Mesendoderm (in vitro differentiated cells): Measurements from ENCODE around the gene LDLRAD4.

Experiments used
- DNase-seq: peaks from one replicate; pipeline ENCODE4 v3.0.0; 2013
- H2AK5ac ChIP-seq: 2 replicates; pipeline ENCODE4 v1.6.1; 2013; ENCODE audit warnings: low read length, inconsistent platforms
- H2BK120ac ChIP-seq: 2 replicates; pipeline ENCODE4 v1.6.1; 2013; ENCODE audit warnings: low read depth, mild to moderate bottlenecking, low read length, moderate library complexity, mixed read lengths
- H2BK15ac ChIP-seq: replicated peaks from 2 replicates; pipeline ENCODE4 v1.6.1; 2013; ENCODE audit warnings: low read depth, mild to moderate bottlenecking, moderate library complexity
- H2BK5ac ChIP-seq: 2 replicates; pipeline ENCODE4 v1.6.1; 2013; ENCODE audit warnings: low read length, inconsistent platforms
- H3K18ac ChIP-seq: 2 replicates; pipeline ENCODE4 v1.6.1; 2013; ENCODE audit warnings: mild to moderate bottlenecking, low read length, mixed read lengths
- H3K23ac ChIP-seq: one replicate; pipeline ENCODE4 v1.6.1; 2013; ENCODE audit warnings: low read length
- H3K27ac ChIP-seq: 2 replicates; pipeline ENCODE4 v1.5.1; 2013; ENCODE audit warnings: low read depth, mild to moderate bottlenecking, inconsistent platforms, low read length, moderate library complexity
- H3K27me3 ChIP-seq: 2 replicates; pipeline ENCODE4 v1.6.1; 2013; ENCODE audit warnings: low read length, control low read depth, mild to moderate bottlenecking, inconsistent platforms; ENCODE audit not compliant: insufficient read depth, poor library complexity
- H3K36me3 ChIP-seq: 2 replicates; pipeline ENCODE4 v1.6.1; 2013; ENCODE audit warnings: low read length, inconsistent platforms; ENCODE audit not compliant: control insufficient read depth, insufficient read depth
- H3K4ac ChIP-seq: one replicate; pipeline ENCODE4 v1.6.1; 2013; ENCODE audit warnings: low read depth, mild to moderate bottlenecking, low read length, moderate library complexity
- H3K4me1 ChIP-seq: 2 replicates; pipeline ENCODE4 v1.6.1; 2013; ENCODE audit warnings: low read depth, low read length, inconsistent platforms; ENCODE audit not compliant: control insufficient read depth
- H3K4me2 ChIP-seq: 2 replicates; pipeline ENCODE4 v1.6.1; 2013; ENCODE audit warnings: low read length
- H3K4me3 ChIP-seq: 2 replicates; pipeline ENCODE4 v1.5.1; 2013; ENCODE audit warnings: mild to moderate bottlenecking, low read length
- H3K56ac ChIP-seq: one replicate; pipeline ENCODE4 v1.6.1; 2013; ENCODE audit warnings: low read length
- H3K79me1 ChIP-seq: 2 replicates; pipeline ENCODE4 v1.6.1; 2013; ENCODE audit warnings: low read length, inconsistent platforms
- H3K79me2 ChIP-seq: 2 replicates; pipeline ENCODE4 v1.6.1; 2013; ENCODE audit warnings: mild to moderate bottlenecking, low read length; ENCODE audit not compliant: control insufficient read depth, insufficient read depth
- H3K9ac ChIP-seq: 2 replicates; pipeline ENCODE4 v1.6.1; 2013; ENCODE audit warnings: low read length, inconsistent platforms
- H4K5ac ChIP-seq: one replicate; pipeline ENCODE4 v1.6.1; 2013; ENCODE audit warnings: low read length
- H4K8ac ChIP-seq: one replicate; pipeline ENCODE4 v1.6.1; 2013; ENCODE audit warnings: low read depth, mild to moderate bottlenecking, control low read depth, low read length, moderate library complexity
- WGBS: extraction: QIAGEN DNeasy Blood & Tissue Kit; methylation state at CpG from one replicate; pipeline ENCODE4 v1.1.7; 2013; ENCODE audit warnings: low lambda C conversion rate, missing lambda C conversion rate; ENCODE audit not compliant: insufficient coverage; ENCODE audit errors: extremely low coverage; 5-methylcytosine and 5-hydroxymethylcytosine counted together

LDLRAD4 gene

DNA sequence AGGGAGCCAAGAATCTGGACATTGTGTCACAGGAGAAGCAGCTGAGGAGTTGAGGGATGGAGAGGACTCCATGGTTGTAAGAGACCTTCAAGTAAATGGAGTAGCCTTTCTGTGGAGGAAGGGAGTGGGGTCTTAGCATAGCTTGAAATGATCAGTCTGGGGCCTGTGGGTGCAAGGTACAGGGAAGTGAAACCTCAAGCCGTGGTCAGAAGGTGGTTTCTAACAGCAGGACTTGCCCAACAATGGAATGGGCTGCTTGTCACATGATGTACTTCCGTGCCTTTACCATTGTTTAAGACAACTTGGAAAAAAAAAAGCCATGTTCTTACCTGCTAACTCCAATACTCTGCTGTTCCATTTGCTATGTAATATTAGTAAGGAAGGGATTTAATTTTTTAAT lies 140.7 kb downstream of the LDLRAD4 start:
- Histone ChIP-seq H3K18ac (no peak overlapping the region), H4K5ac (no peak overlapping the region), H3K9ac (no peak overlapping the region), H3K27me3 (no peaks in the 10 kb centered on the region), H3K36me3 (no peaks in the 10 kb centered on the region), H3K4me3 (no peak overlapping the region), H2BK5ac (no peak overlapping the region), H2BK15ac (no peak overlapping the region), H3K4me1 (no peaks in the 10 kb centered on the region), H3K27ac (no peak overlapping the region), H2AK5ac (no peak overlapping the region), H4K8ac (no peak overlapping the region), H3K23ac (peak overlapping the region; percentile 83), H3K4me2 (no peak overlapping the region), H2BK120ac (no peak overlapping the region), H3K79me1 (no peaks in the 10 kb centered on the region), H3K4ac (no peak overlapping the region), H3K56ac (no peak overlapping the region), H3K79me2 (no peaks in the 10 kb centered on the region)
- DNase-seq = no peak
- no CpG with 5 or more reads among the region's 2 CpGs for whole genome bisulfite sequencing

DNA sequence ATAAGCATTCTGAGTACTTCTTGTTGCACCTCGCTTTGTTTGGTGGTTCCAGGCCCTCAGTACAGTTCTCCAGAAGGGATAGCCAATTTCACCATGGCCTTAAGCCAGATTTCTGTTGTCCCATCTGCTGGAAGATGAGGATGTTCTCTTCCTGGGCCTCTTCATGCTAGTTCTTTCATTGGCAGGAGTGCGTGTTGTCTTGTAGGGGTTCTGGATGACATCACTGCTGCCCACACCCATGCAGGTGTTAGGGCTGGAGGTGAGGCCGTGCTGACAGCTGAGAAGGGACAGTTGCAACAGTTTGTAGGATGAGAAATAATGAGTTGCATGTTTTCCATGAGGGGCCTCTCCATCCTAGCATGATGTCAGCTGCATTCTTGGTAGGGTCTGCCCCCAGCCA lies 142.9 kb downstream of the LDLRAD4 start:
- Histone ChIP-seq H3K23ac (no peak overlapping the region), H2BK15ac (no peak overlapping the region), H3K4me2 (no peak overlapping the region), H3K4me3 (no peak overlapping the region), H2AK5ac (no peak overlapping the region), H3K4ac (no peak overlapping the region), H3K27ac (no peak overlapping the region), H4K8ac (no peak overlapping the region), H3K27me3 (no peaks in the 10 kb centered on the region), H2BK120ac (no peak overlapping the region), H3K18ac (no peak overlapping the region), H3K79me2 (no peaks in the 10 kb centered on the region), H3K36me3 (no peaks in the 10 kb centered on the region), H3K79me1 (no peaks in the 10 kb centered on the region), H3K9ac (no peak overlapping the region), H3K4me1 (no peaks in the 10 kb centered on the region), H2BK5ac (no peak overlapping the region), H3K56ac (no peak overlapping the region), H4K5ac (no peak overlapping the region)
- no CpG with 5 or more reads among the region's 3 CpGs for WGBS
- no peak for DNase-seq

DNA sequence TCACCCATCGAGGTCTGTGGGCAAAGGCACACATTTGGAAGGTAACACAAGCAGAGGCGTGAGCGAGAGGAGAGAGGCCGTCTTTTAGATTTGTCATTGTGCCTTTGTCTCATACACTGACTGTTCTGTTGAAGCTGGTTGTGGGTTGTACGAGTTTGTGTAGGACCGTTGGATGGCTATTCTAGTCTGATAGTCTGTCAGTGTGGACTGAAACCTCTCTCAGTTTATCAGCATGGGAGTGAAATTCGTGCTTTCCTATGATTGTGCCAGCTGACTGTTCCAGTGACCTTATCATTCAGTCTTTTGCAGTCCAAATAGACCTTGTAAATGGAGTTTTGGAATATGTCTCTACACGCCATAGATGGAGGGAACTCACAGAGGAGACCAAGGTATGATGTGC lies 143.5 kb downstream of the LDLRAD4 start:
- H3K79me2 ChIP-seq = no peaks in the 10 kb centered on the region
- no peak overlapping the region for H2BK5ac ChIP-seq
- H3K18ac ChIP-seq = no peak overlapping the region
- H4K5ac ChIP-seq = no peak overlapping the region
- no peak overlapping the region for H3K4me2 ChIP-seq
- no peaks in the 10 kb centered on the region for H3K79me1 ChIP-seq
- H3K4me3 ChIP-seq = no peak overlapping the region
- H3K23ac ChIP-seq = no peak overlapping the region
- H3K4me1 ChIP-seq = no peaks in the 10 kb centered on the region
- WGBS = no CpG with 5 or more reads among the region's 8 CpGs
- no peak overlapping the region for H2BK120ac ChIP-seq
- H3K9ac ChIP-seq = no peak overlapping the region
- H2BK15ac ChIP-seq = no peak overlapping the region
- no peaks in the 10 kb centered on the region for H3K36me3 ChIP-seq
- H4K8ac ChIP-seq = no peak overlapping the region
- no peak overlapping the region for H3K27ac ChIP-seq
- no peak overlapping the region for H3K4ac ChIP-seq
- no peak overlapping the region for H3K56ac ChIP-seq
- no peaks in the 10 kb centered on the region for H3K27me3 ChIP-seq
- DNase-seq = no peak
- no peak overlapping the region for H2AK5ac ChIP-seq

DNA sequence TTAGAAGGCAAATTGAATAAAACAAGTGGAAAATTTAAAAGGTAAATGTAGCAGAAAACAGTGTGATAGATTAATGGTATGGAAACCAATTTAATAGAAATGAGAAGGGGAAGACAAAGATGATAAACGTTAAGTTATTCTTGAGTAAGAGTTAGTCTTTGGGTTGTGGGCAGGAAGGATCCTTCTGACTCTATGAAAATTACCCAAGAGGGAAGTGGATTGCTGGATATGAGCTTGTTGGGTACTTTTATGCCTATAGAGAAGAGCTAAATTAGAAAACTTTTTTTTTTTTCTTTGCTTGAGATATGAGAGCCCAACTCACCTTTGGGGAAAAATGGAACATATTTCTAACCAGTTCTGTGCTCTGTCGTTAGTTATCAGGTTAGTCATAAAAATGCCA lies 144.0 kb downstream of the LDLRAD4 start:
- Histone ChIP-seq H4K5ac (no peak overlapping the region), H3K4ac (no peak overlapping the region), H2BK15ac (no peak overlapping the region), H3K18ac (no peak overlapping the region), H2BK120ac (no peak overlapping the region), H3K4me2 (no peak overlapping the region), H3K79me2 (no peaks in the 10 kb centered on the region), H3K79me1 (no peaks in the 10 kb centered on the region), H3K4me3 (no peak overlapping the region), H4K8ac (no peak overlapping the region), H3K27me3 (no peaks in the 10 kb centered on the region), H3K36me3 (no peaks in the 10 kb centered on the region), H3K9ac (no peak overlapping the region), H3K23ac (no peak overlapping the region), H2BK5ac (no peak overlapping the region), H3K4me1 (no peaks in the 10 kb centered on the region), H3K27ac (no peak overlapping the region), H2AK5ac (no peak overlapping the region), H3K56ac (no peak overlapping the region)
- DNase-seq = no peak
- no CpG with 5 or more reads among the region's 2 CpGs for WGBS

DNA sequence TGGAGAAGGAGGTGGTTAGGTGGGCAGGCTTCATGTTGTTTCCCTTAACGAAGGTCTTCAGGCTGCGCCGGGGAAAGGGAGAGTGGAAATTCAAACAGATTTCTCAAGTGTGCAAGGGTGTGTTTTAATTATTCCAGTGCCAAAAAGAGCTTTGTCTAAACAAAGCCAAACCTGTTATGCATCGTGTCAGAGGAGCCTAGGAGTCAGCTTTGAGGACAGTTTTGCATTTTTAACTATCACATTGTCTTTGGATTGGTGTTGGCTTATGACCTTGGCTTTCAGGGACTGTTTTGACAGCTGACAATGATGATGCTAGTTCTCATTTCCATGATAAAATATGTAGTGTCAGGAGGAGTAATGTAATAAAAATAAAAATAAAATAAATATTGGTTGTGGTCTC lies 144.8 kb downstream of the LDLRAD4 start:
- H3K18ac ChIP-seq = no peak overlapping the region
- no peak overlapping the region for H2AK5ac ChIP-seq
- H3K4me3 ChIP-seq = no peak overlapping the region
- no peak overlapping the region for H4K5ac ChIP-seq
- no peaks in the 10 kb centered on the region for H3K27me3 ChIP-seq
- no peak for DNase-seq
- no peak overlapping the region for H2BK120ac ChIP-seq
- no peak overlapping the region for H3K4ac ChIP-seq
- no peak overlapping the region for H3K27ac ChIP-seq
- no peak overlapping the region for H2BK15ac ChIP-seq
- H3K79me2 ChIP-seq = no peaks in the 10 kb centered on the region
- H3K4me2 ChIP-seq = no peak overlapping the region
- H3K9ac ChIP-seq = no peak overlapping the region
- H3K4me1 ChIP-seq = no peaks in the 10 kb centered on the region
- no peaks in the 10 kb centered on the region for H3K79me1 ChIP-seq
- no peak overlapping the region for H3K23ac ChIP-seq
- no peak overlapping the region for H3K56ac ChIP-seq
- H3K36me3 ChIP-seq = no peaks in the 10 kb centered on the region
- no peak overlapping the region for H4K8ac ChIP-seq
- no CpG with 5 or more reads among the region's 4 CpGs for WGBS
- H2BK5ac ChIP-seq = no peak overlapping the region

DNA sequence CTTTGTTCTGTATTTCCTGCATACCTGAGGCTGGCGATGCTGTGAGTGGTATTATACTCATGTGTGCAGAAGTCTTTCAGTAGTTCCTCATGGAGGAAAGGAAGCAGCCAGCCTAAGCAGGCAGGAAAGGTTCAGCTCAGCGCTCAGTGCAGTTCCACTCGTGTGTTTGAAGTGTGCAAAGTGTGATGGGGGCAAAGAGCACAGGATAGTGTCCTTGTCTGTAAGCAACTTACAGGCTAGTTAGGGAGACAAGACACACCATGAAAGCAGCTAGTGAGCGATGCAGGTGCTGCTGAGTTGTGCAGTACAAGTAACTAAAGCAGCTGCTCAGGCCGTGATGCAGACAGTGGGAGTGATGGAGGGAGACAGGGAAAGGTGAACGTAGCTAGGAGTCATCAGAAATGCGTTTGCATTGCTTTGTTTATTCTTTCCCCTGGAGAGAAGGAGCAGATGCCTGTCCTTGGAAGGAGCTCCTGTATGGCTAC lies 146.2 kb downstream of the LDLRAD4 start:
- Histone ChIP-seq H3K4me3 (no peak overlapping the region), H3K79me2 (no peaks in the 10 kb centered on the region), H2BK5ac (no peak overlapping the region), H3K56ac (no peak overlapping the region), H3K4ac (no peak overlapping the region), H3K23ac (no peak overlapping the region), H3K9ac (no peak overlapping the region), H3K27me3 (no peaks in the 10 kb centered on the region), H3K4me2 (no peak overlapping the region), H2BK120ac (no peak overlapping the region), H3K27ac (no peak overlapping the region), H2BK15ac (no peak overlapping the region), H2AK5ac (peak overlapping the region; percentile 80), H4K8ac (no peak overlapping the region), H3K36me3 (no peaks in the 10 kb centered on the region), H3K79me1 (no peaks in the 10 kb centered on the region), H3K4me1 (no peaks in the 10 kb centered on the region), H4K5ac (no peak overlapping the region), H3K18ac (no peak overlapping the region)
- WGBS = no CpG with 5 or more reads among the region's 7 CpGs
- DNase-seq = no peak
